Prostate gland (tissue), 2 donors: ENCODE data around the gene ELK4.

ENCODE experiments used
- CTCF ChIP-seq, 4 experiments: fragments of 200-600 bp in 2 of 4; fragments of 450-650 bp in 2 of 4; sonication (generic) in 2 of 4; IDR thresholded peaks; 1 replicate in 3 of 4; 2 replicates in 1 of 4; pipeline ENCODE4 v1.5.1; 2016 to 2019; ENCODE audit warnings: antibody characterized with exemption in 4 of 4, mild to moderate bottlenecking in 2 of 4, moderate library complexity in 2 of 4
- POLR2A ChIP-seq: fragments of 450-650 bp; IDR thresholded peaks from one replicate; pipeline ENCODE4 v1.6.1; 2016; ENCODE audit warnings: antibody characterized with exemption, mild to moderate bottlenecking

- no peak for TF ChIP-seq CTCF (IDR thresholded peaks at IDR 0.05)
- TF ChIP-seq POLR2A: no peak
These were observed 46.7 kb upstream of the ELK4 start for GRCh38 chr1:205678286-205679111.
